GM19324 (cell line): ENCODE measurements around the gene ZKSCAN4.

Experiments
- ATAC-seq: cut with Tn5 transposase; IDR thresholded peaks from one replicate; pipeline ENCODE4 v1.9.1; 2021; ENCODE audit warnings: mild to moderate bottlenecking, moderate library complexity; ENCODE audit not compliant: unreplicated experiment, low FRiP score

Gene ZKSCAN4

GRCh38 chr6:28251661-28252008 is 434 bp downstream of the ZKSCAN4 start:
- ATAC-seq = peak; percentile 41

- no peak for ATAC-seq
These were observed 1.3 kb downstream of the ZKSCAN4 start for GRCh38 chr6:28250747-28251146.

GRCh38 chr6:28248916-28249315 is 3.2 kb downstream of the ZKSCAN4 start:
- ATAC-seq = no peak

- no peak for ATAC-seq
These were observed 6.7 kb downstream of the ZKSCAN4 start for GRCh38 chr6:28245206-28245941.

- no peak for ATAC-seq
These were observed 8.1 kb downstream of the ZKSCAN4 start for GRCh38 chr6:28243946-28244345.

- ATAC-seq = no peak
These were observed 11.6 kb downstream of the ZKSCAN4 start for GRCh38 chr6:28240471-28240870.

GRCh38 chr6:28239636-28240035 is 12.4 kb downstream of the ZKSCAN4 start:
- peak; percentile 49 for ATAC-seq

- no peak for ATAC-seq
These were observed 16.1 kb downstream of the ZKSCAN4 start for GRCh38 chr6:28235912-28236452.

GRCh38 chr6:28232785-28233184 is 19.3 kb downstream of the ZKSCAN4 start:
- ATAC-seq = no peak

GRCh38 chr6:28226460-28226859 is 25.6 kb downstream of the ZKSCAN4 start:
- ATAC-seq = no peak

GRCh38 chr6:28225056-28225834 is 26.8 kb downstream of the ZKSCAN4 start, which contains the start of gene ZSCAN9:
ZSCAN9 (plus strand) TSS chr6:28225275; CDS start chr6:28227085, 1,810 bp downstream.
- ATAC-seq = peak; percentile 93

- no peak for ATAC-seq
These were observed 27.7 kb downstream of the ZKSCAN4 start for GRCh38 chr6:28224131-28225055.

- ATAC-seq = no peak
These were observed 31.6 kb downstream of the ZKSCAN4 start for GRCh38 chr6:28220257-28221133.

- ATAC-seq = peak; percentile 75
These were observed 33.5 kb downstream of the ZKSCAN4 start for GRCh38 chr6:28218312-28219248.

GRCh38 chr6:28217890-28218289 is 34.2 kb downstream of the ZKSCAN4 start:
- ATAC-seq = no peak

- ATAC-seq = no peak
These were observed 36.6 kb downstream of the ZKSCAN4 start for GRCh38 chr6:28215425-28215824.

GRCh38 chr6:28213213-28213523 is 38.9 kb downstream of the ZKSCAN4 start:
- no peak for ATAC-seq

- ATAC-seq = no peak
These were observed 39.4 kb downstream of the ZKSCAN4 start for GRCh38 chr6:28212510-28213212.
